Esophagus (tissue), 2 donors: Measurements from ENCODE around the gene OLFM1. TPM values are rescaled to one million over a fixed set of nuclear protein-coding genes. Genes with fewer than 3 reads are reported as not detected.

Experiments
- H3K27ac ChIP-seq, 2 donors: one replicate each; pipeline ENCODE4 v1.5.1; 2013; ENCODE audit warnings: low read depth in 2 of 2, mild to moderate bottlenecking in 2 of 2, inconsistent platforms in 1 of 2, low read length in 1 of 2, moderate library complexity in 1 of 2
- H3K27me3 ChIP-seq, 2 donors: one replicate each; pipeline ENCODE4 v1.6.1; 2013; ENCODE audit warnings: low read length in 2 of 2, control low read depth in 1 of 2, mild to moderate bottlenecking in 1 of 2; ENCODE audit not compliant: insufficient read depth in 2 of 2, control insufficient read depth in 1 of 2
- H3K36me3 ChIP-seq, 2 donors: one replicate each; pipeline ENCODE4 v1.6.1; 2013; ENCODE audit warnings: low read length in 1 of 2; ENCODE audit not compliant: control insufficient read depth in 2 of 2, insufficient read depth in 2 of 2
- H3K4me1 ChIP-seq, 2 donors: one replicate each; pipeline ENCODE4 v1.6.1; 2013; ENCODE audit warnings: low read length in 1 of 2; ENCODE audit not compliant: control insufficient read depth in 2 of 2, insufficient read depth in 2 of 2
- H3K4me3 ChIP-seq, 2 donors: one replicate each; pipeline ENCODE4 v1.5.1; 2013; ENCODE audit warnings: low read length in 2 of 2, mild to moderate bottlenecking in 2 of 2, low read depth in 1 of 2, moderate library complexity in 1 of 2
- H3K9me3 ChIP-seq, 2 donors: one replicate each; pipeline ENCODE4 v1.6.1; 2013; ENCODE audit warnings: mild to moderate bottlenecking in 2 of 2, low read depth in 1 of 2, low read length in 1 of 2, moderate library complexity in 1 of 2; ENCODE audit not compliant: control insufficient read depth in 2 of 2, insufficient read depth in 1 of 2
- WGBS, 2 donors: extraction: QIAGEN DNeasy Blood & Tissue Kit; methylation state at CpG; one replicate each; pipeline ENCODE4 v1.1.7; 2013; 5-methylcytosine and 5-hydroxymethylcytosine counted together
- polyA plus RNA-seq, 2 donors: library from polyadenylated mRNA; stranded (reverse); fragments of 200-250 nt; gene quantifications; one replicate each; pipeline ENCODE4 v1.2.3, GENCODE V29; 2013
- donor health status: healthy with polysubstance abuse.
- donor health status: Bipolar disorder and iron deficiency.

The OLFM1 gene
- polyA plus RNA-seq, 2 donors: 2.3 to 4.8 TPM

GRCh38 chr9:135095470-135096407, 8.3 kb downstream of the OLFM1 start:
- WGBS, 2 donors: 36 to 51% methylated on average over 9 of the region's 9 CpGs
- H3K36me3 ChIP-seq: peaks cover 0 to 3% of the 10 kb centered on the region in 2 donors

GRCh38 chr9:135096408-135096895, 9.0 kb downstream of the OLFM1 start:
- no peaks in the 10 kb centered on the region for H3K27me3 ChIP-seq
- H3K27ac ChIP-seq: no peak overlapping the region

More at GRCh38 chr9:135095470-135096407, 8.3 kb downstream of the OLFM1 start:
- H3K4me1 ChIP-seq: peaks cover 0 to 2% of the 10 kb centered on the region in 2 donors
- H3K27ac ChIP-seq: no peak overlapping the region
- H3K9me3 ChIP-seq: peaks cover 3 to 4% of the 10 kb centered on the region in 2 donors
- H3K4me3 ChIP-seq: no peak overlapping the region
- no peaks in the 10 kb centered on the region for H3K27me3 ChIP-seq

GRCh38 chr9:135098400-135099105, 11.1 kb downstream of the OLFM1 start:
- H3K27ac ChIP-seq: no peak overlapping the region
- no peaks in the 10 kb centered on the region for H3K4me1 ChIP-seq
- H3K4me3 ChIP-seq: no peak overlapping the region
- no peaks in the 10 kb centered on the region for H3K27me3 ChIP-seq
- peaks cover 0 to 3% of the 10 kb centered on the region in 2 donors for H3K9me3 ChIP-seq
- H3K36me3 ChIP-seq: no peaks in the 10 kb centered on the region
- WGBS, 2 donors: 44 to 50% methylated on average over 22 of the region's 22 CpGs

More at GRCh38 chr9:135096408-135096895, 9.0 kb downstream of the OLFM1 start:
- H3K9me3 ChIP-seq: peaks cover 3% of the 10 kb centered on the region in 2 donors
- peaks cover 0 to under 1% of the 10 kb centered on the region in 2 donors for H3K4me1 ChIP-seq
- H3K4me3 ChIP-seq: no peak overlapping the region
- 83 to 86% methylated on average over 9 of the region's 9 CpGs for WGBS, 2 donors
- H3K36me3 ChIP-seq: peaks cover 0 to under 1% of the 10 kb centered on the region in 2 donors

- 85 to 87% methylated on average over 5 of the region's 5 CpGs for WGBS, 2 donors
- Histone ChIP-seq H3K36me3 (no peaks in the 10 kb centered on the region), H3K27me3 (no peaks in the 10 kb centered on the region), H3K4me3 (no peak overlapping the region), H3K27ac (no peak overlapping the region), H3K9me3 (peaks cover 0 to 3% of the 10 kb centered on the region in 2 donors), H3K4me1 (no peaks in the 10 kb centered on the region)
Observed at GRCh38 chr9:135099574-135099973, 12.1 kb downstream of the OLFM1 start.

- 38 to 41% methylated on average over 10 of the region's 10 CpGs for WGBS, 2 donors
- peaks cover 0 to 3% of the 10 kb centered on the region in 2 donors for H3K9me3 ChIP-seq
- no peaks in the 10 kb centered on the region for H3K27me3 ChIP-seq
- H3K27ac ChIP-seq: no peak overlapping the region
- no peaks in the 10 kb centered on the region for H3K36me3 ChIP-seq
- no peak overlapping the region for H3K4me3 ChIP-seq
- no peaks in the 10 kb centered on the region for H3K4me1 ChIP-seq
Observed at GRCh38 chr9:135100241-135100681, 12.8 kb downstream of the OLFM1 start.

GRCh38 chr9:135100725-135101410, 13.4 kb downstream of the OLFM1 start:
- no peaks in the 10 kb centered on the region for H3K36me3 ChIP-seq
- H3K27ac ChIP-seq: no peak overlapping the region
- peaks cover 0 to 3% of the 10 kb centered on the region in 2 donors for H3K9me3 ChIP-seq
- no peaks in the 10 kb centered on the region for H3K27me3 ChIP-seq
- no peak overlapping the region for H3K4me3 ChIP-seq
- 80 to 89% methylated on average over 10 of the region's 10 CpGs for WGBS, 2 donors
- H3K4me1 ChIP-seq: no peaks in the 10 kb centered on the region

- H3K27ac ChIP-seq: no peak overlapping the region
- no peaks in the 10 kb centered on the region for H3K27me3 ChIP-seq
- no peaks in the 10 kb centered on the region for H3K36me3 ChIP-seq
- peaks cover 0 to 3% of the 10 kb centered on the region in 2 donors for H3K9me3 ChIP-seq
- no peaks in the 10 kb centered on the region for H3K4me1 ChIP-seq
- 83 to 87% methylated on average over 11 of the region's 11 CpGs for WGBS, 2 donors
- H3K4me3 ChIP-seq: no peak overlapping the region
Observed at GRCh38 chr9:135101486-135101885, 14.0 kb downstream of the OLFM1 start.

GRCh38 chr9:135101926-135102325, 14.5 kb downstream of the OLFM1 start:
- Histone ChIP-seq H3K9me3 (peaks cover 0 to 3% of the 10 kb centered on the region in 2 donors), H3K27me3 (no peaks in the 10 kb centered on the region)
- 79 to 83% methylated on average over 8 of the region's 8 CpGs for WGBS, 2 donors

GRCh38 chr9:135102331-135102730, 14.9 kb downstream of the OLFM1 start:
- H3K4me3 ChIP-seq: no peak overlapping the region
- no peak overlapping the region for H3K27ac ChIP-seq
- H3K27me3 ChIP-seq: no peaks in the 10 kb centered on the region
- H3K36me3 ChIP-seq: no peaks in the 10 kb centered on the region
- peaks cover 0 to 3% of the 10 kb centered on the region in 2 donors for H3K9me3 ChIP-seq
- 89 to 91% methylated on average over 12 of the region's 12 CpGs for WGBS, 2 donors
- H3K4me1 ChIP-seq: no peaks in the 10 kb centered on the region

More at GRCh38 chr9:135101926-135102325, 14.5 kb downstream of the OLFM1 start:
- no peak overlapping the region for H3K27ac ChIP-seq
- H3K36me3 ChIP-seq: no peaks in the 10 kb centered on the region
- H3K4me3 ChIP-seq: no peak overlapping the region
- no peaks in the 10 kb centered on the region for H3K4me1 ChIP-seq
